Upper lobe of right lung (tissue), 1 donor: Measurements from ENCODE around the gene UNC5C. TPM values are rescaled to one million over a fixed set of nuclear protein-coding genes. Genes with fewer than 3 reads are reported as not detected.

Source experiments
- ATAC-seq: fragments of 200-7000 bp; cut with Tn5 transposase; one replicate; pipeline ENCODE4 v1.9.1; 2020; ENCODE audit warnings: mild to moderate bottlenecking, moderate library complexity
- DNase-seq: peaks from one replicate; pipeline ENCODE4 v3.0.0-alpha.2; 2020
- H3K27ac ChIP-seq: fragments of 200-600 bp; one replicate; pipeline ENCODE4 v1.8.0; 2022
- H3K27me3 ChIP-seq: fragments of 200-600 bp; one replicate; pipeline ENCODE4 v1.8.0; 2022; ENCODE audit warnings: mild to moderate bottlenecking
- H3K36me3 ChIP-seq: fragments of 200-600 bp; one replicate; pipeline ENCODE4 v1.8.0; 2022
- H3K4me1 ChIP-seq: fragments of 200-600 bp; one replicate; pipeline ENCODE4 v1.8.0; 2022
- H3K4me3 ChIP-seq: fragments of 200-600 bp; one replicate; pipeline ENCODE4 v1.8.0; 2022; ENCODE audit warnings: mild to moderate bottlenecking
- H3K9me3 ChIP-seq: fragments of 200-600 bp; one replicate; pipeline ENCODE4 v1.8.0; 2022
- intact Hi-C: fragments of 100-400 bp; cut with DNase I; formaldehyde crosslinking; loops from one replicate; pipeline ENCODE4 v1.11.0; 2022
- total RNA-seq: library from RNA; stranded (reverse); fragmentation: NEBNext Ultra II Directional; extraction: Animal tissue kit (Norgen Biotek cat#: 25700); gene quantifications from one replicate; pipeline ENCODE4 v1.2.1, GENCODE V29; 2021
- TF ChIP-seq, protein P1 (sequence below): fragments of 200-600 bp; IDR thresholded peaks from one replicate; pipeline ENCODE4 v1.8.0; 2022; ENCODE audit warnings: antibody characterized with exemption
- donor health status: DM: no; HTN: yes; CAD: no; lungs with severe emphysema.

Gene UNC5C
- total RNA-seq, 1 donor from 2014 or later: 6.7 TPM

DNA sequence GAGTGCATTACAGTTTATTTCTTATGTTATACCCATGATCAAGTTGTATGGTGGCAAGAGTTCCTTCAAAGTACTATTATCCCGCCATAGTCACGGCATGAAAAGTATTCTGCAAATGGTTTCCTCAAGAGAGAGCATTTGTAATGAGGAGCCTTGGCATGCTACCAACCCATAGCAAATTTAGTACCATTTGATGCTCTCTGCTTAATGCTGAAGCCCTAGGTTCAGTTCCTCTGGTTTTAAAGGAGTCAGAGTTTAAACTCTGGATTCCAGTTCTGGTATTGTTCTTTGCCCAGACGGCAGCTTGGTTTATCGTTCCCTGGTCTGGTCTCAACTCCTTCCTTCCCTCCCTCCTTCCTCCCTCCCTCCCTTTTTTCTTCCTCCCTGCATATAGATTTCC is 419.7 kb downstream of the UNC5C start:
- ATAC-seq (no peak), DNase-seq (no peak)
- H3K4me1 ChIP-seq: no peaks in the 10 kb centered on the region
- H3K9me3 ChIP-seq: no peaks in the 10 kb centered on the region
- H3K36me3 ChIP-seq: no peaks in the 10 kb centered on the region
- intact Hi-C loops: no loop called here
- H3K27me3 ChIP-seq: no peaks in the 10 kb centered on the region
- no peak overlapping the region for H3K4me3 ChIP-seq
- H3K27ac ChIP-seq: no peak overlapping the region
- TF ChIP-seq, protein P1, sequence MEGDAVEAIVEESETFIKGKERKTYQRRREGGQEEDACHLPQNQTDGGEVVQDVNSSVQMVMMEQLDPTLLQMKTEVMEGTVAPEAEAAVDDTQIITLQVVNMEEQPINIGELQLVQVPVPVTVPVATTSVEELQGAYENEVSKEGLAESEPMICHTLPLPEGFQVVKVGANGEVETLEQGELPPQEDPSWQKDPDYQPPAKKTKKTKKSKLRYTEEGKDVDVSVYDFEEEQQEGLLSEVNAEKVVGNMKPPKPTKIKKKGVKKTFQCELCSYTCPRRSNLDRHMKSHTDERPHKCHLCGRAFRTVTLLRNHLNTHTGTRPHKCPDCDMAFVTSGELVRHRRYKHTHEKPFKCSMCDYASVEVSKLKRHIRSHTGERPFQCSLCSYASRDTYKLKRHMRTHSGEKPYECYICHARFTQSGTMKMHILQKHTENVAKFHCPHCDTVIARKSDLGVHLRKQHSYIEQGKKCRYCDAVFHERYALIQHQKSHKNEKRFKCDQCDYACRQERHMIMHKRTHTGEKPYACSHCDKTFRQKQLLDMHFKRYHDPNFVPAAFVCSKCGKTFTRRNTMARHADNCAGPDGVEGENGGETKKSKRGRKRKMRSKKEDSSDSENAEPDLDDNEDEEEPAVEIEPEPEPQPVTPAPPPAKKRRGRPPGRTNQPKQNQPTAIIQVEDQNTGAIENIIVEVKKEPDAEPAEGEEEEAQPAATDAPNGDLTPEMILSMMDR: no peak

DNA sequence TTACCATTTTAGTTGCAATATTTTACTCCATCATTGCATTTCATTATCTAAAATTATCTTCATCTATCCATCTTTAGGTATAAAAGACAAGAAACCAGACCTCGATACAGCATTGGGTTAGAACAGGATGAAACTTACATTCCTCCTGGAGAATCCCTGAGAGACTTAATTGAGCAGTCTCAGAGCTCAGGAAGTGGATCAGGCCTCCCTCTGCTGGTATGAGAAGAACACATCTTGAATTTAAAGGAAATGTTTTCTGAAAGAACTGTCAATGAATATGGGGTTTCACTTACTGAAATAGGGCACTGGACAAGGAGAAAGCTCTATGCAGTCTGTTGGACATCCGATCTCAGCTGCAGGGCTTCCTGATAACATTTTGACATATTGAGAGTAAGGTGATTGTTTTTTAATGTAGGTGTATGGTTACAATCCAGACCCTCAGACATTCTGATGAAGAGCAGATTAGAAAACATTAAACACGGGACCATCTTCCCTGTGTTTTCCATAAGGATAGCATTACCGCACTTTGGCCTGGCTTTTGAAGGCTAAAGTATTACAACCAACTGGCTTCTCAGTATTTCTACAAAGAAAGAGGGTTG is 423.8 kb downstream of the UNC5C start:
- peak; percentile 62 for ATAC-seq
- intact Hi-C loops: no loop called here

GRCh38 chr4:95122001-95122400 is 426.8 kb downstream of the UNC5C start:
- no peak for ATAC-seq
- Histone ChIP-seq H3K36me3 (no peaks in the 10 kb centered on the region), H3K4me3 (no peak overlapping the region), H3K4me1 (no peaks in the 10 kb centered on the region), H3K27ac (no peak overlapping the region), H3K27me3 (no peaks in the 10 kb centered on the region), H3K9me3 (no peaks in the 10 kb centered on the region)
- TF ChIP-seq, protein P1: no peak
- no peak for DNase-seq
- intact Hi-C loops: no loop called here

More for the DNA sequence above, 423.8 kb downstream of the UNC5C start:
- TF ChIP-seq, protein P1: peak; percentile 46
- Histone ChIP-seq H3K27me3 (no peaks in the 10 kb centered on the region), H3K36me3 (no peaks in the 10 kb centered on the region), H3K4me3 (no peak overlapping the region), H3K4me1 (no peaks in the 10 kb centered on the region), H3K9me3 (no peaks in the 10 kb centered on the region), H3K27ac (no peak overlapping the region)
- no peak for DNase-seq

- Histone ChIP-seq H3K27ac (no peak overlapping the region), H3K9me3 (no peaks in the 10 kb centered on the region), H3K36me3 (no peaks in the 10 kb centered on the region), H3K4me3 (no peak overlapping the region), H3K27me3 (no peaks in the 10 kb centered on the region), H3K4me1 (no peaks in the 10 kb centered on the region)
- TF ChIP-seq, protein P1: no peak
- intact Hi-C loops: no loop called here
- DNase-seq (no peak), ATAC-seq (no peak)
Observed at GRCh38 chr4:95120456-95120855, 428.3 kb downstream of the UNC5C start.

- TF ChIP-seq, protein P1: no peak
Observed at GRCh38 chr4:95118497-95118896, 430.3 kb downstream of the UNC5C start.

DNA sequence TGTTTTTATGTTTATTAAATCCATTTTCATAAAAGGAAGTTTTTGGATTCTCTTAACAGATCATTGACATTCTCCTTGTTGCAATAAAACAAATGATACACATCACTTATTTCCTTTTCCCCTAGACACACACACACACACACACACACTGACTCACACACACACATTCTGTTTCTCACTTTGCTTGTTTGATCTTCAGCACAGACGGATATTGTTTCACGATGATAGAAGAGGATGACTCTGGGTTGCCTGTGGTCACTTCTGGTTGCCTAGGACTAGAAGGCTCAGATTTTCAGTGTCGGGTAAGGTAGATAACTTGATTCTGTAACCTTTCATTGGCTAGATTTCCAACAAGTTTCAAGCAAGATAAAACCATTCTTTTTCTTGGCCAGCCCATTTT is 434.3 kb downstream of the UNC5C start:
- Histone ChIP-seq H3K4me1 (no peaks in the 10 kb centered on the region), H3K27me3 (no peaks in the 10 kb centered on the region), H3K4me3 (no peak overlapping the region), H3K9me3 (no peaks in the 10 kb centered on the region), H3K36me3 (no peaks in the 10 kb centered on the region), H3K27ac (no peak overlapping the region)
- ATAC-seq (no peak), DNase-seq (no peak)
- TF ChIP-seq, protein P1: no peak
- intact Hi-C loops: no loop called here

More at GRCh38 chr4:95118497-95118896, 430.3 kb downstream of the UNC5C start:
- intact Hi-C loops: no loop called here
- no peaks in the 10 kb centered on the region for H3K36me3 ChIP-seq
- no peak overlapping the region for H3K27ac ChIP-seq
- no peaks in the 10 kb centered on the region for H3K27me3 ChIP-seq
- DNase-seq (no peak), ATAC-seq (no peak)
- no peaks in the 10 kb centered on the region for H3K4me1 ChIP-seq
- H3K4me3 ChIP-seq: no peak overlapping the region
- H3K9me3 ChIP-seq: no peaks in the 10 kb centered on the region
